Coronary artery (tissue), 2 donors: ENCODE results near the gene AKR1B1.

Source experiments
- DNase-seq: peaks from one replicate; pipeline ENCODE4 v3.0.0-alpha.2; 2017; ENCODE audit warnings: low spot score
- H3K27ac ChIP-seq, 2 donors: fragments of 200-600 bp; sonication (generic); one replicate each; pipeline ENCODE4 v1.5.1; 2016 to 2019
- H3K4me3 ChIP-seq: fragments of 200-600 bp; sonication (generic); 2 replicates; pipeline ENCODE4 v1.5.1; 2016; ENCODE audit warnings: mild to moderate bottlenecking, moderate library complexity
- CTCF ChIP-seq: fragments of 200-600 bp; sonication (generic); IDR thresholded peaks from one replicate; pipeline ENCODE4 v1.5.1; 2019; ENCODE audit warnings: antibody characterized with exemption

AKR1B1 gene

GRCh38 chr7:134406431-134406830 lies 52.5 kb downstream of the AKR1B1 start:
- Histone ChIP-seq H3K27ac (no peak overlapping the region), H3K4me3 (no peak overlapping the region)
- no peak for TF ChIP-seq CTCF
- no peak for DNase-seq

GRCh38 chr7:134405299-134405698 lies 53.6 kb downstream of the AKR1B1 start:
- no peak for TF ChIP-seq CTCF

GRCh38 chr7:134403062-134403461 lies 55.8 kb downstream of the AKR1B1 start:
- Histone ChIP-seq H3K27ac (no peak overlapping the region), H3K4me3 (no peak overlapping the region)
- no peak for TF ChIP-seq CTCF
- DNase-seq: no peak

More at GRCh38 chr7:134405299-134405698, 53.6 kb downstream of the AKR1B1 start:
- no peak for DNase-seq
- H3K4me3 ChIP-seq: no peak overlapping the region
- H3K27ac ChIP-seq: no peak overlapping the region

GRCh38 chr7:134400859-134401258 lies 58.0 kb downstream of the AKR1B1 start:
- TF ChIP-seq CTCF: no peak
- H3K4me3 ChIP-seq: no peak overlapping the region
- no peak for DNase-seq

GRCh38 chr7:134396031-134396430 lies 62.9 kb downstream of the AKR1B1 start:
- Histone ChIP-seq H3K4me3 (no peak overlapping the region), H3K27ac (no peak overlapping the region)
- DNase-seq: no peak
- TF ChIP-seq CTCF: no peak

More at GRCh38 chr7:134400859-134401258, 58.0 kb downstream of the AKR1B1 start:
- H3K27ac ChIP-seq: no peak overlapping the region

GRCh38 chr7:134395604-134396003 lies 63.3 kb downstream of the AKR1B1 start:
- TF ChIP-seq CTCF: no peak
- H3K27ac ChIP-seq: no peak overlapping the region
- no peak overlapping the region for H3K4me3 ChIP-seq
- no peak for DNase-seq

GRCh38 chr7:134394056-134394455 lies 64.8 kb downstream of the AKR1B1 start:
- Histone ChIP-seq H3K27ac (no peak overlapping the region), H3K4me3 (no peak overlapping the region)
- no peak for TF ChIP-seq CTCF
- no peak for DNase-seq
